Brain pericyte (primary cell): ENCODE data around the gene MARS1.

Experiments used
- DNase-seq: peaks from one replicate; pipeline ENCODE4 v3.0.0-alpha.2; 2012; ENCODE audit warnings: low read depth, low spot score

The MARS1 gene

DNA sequence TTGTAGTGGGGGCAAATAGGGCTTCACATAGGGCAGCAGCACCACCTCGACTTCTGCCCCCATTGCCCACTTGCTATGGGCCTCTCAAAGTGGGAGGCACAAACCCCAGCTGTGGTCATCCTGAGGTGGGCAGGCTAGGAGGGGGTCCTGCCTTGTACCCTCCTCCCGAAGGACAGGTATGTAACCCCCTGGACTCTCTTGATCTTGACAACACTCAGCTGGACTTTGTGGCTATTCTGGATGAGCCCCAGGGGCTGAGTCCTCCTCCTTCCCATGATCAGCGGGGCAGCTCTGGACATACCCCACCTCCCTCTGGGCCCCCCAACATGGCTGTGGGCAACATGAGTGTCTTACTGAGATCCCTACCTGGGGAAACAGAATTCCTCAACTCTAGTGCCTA, 16.2 kb upstream of the MARS1 start:
- no peak for DNase-seq

DNA sequence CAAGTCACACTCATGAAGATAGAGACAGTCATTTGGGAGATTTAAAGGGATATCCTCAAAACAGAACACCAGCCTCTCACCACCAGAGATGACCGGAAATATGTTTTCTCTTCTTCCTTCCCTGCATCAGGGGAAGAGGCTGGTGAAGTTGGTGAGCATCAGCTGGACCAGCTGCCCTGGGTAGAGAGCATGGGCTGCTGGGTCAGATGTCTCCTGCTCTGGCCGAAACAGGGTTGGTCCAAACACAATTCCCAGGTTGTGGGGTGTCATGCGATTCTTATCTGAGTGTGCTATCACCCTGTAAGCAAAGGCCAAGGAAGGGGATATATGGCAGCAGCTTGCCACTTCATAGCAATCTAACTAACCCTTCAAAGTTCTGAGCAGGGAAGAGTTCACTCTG, 15.5 kb upstream of the MARS1 start:
- no peak for DNase-seq

DNA sequence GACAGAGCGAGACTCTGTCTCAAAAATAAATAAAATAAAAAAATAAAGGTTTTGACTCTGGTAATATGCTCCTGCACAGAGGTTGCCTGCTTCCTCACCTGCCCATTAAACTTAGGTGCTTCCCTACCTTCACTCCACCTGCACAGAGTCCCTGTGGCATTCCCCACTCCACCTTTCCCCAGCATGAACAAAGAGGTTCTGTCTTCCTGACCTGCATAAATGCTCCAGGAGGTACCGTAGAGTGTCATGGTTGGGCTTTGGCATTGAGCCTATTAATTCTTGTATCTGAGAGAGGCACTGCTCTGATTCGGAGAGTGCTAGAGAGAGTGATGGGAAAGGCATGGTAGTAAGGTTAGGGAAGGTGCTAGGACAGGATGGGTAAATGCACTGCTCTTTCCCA, 14.5 kb upstream of the MARS1 start:
- DNase-seq, result no peak

DNA sequence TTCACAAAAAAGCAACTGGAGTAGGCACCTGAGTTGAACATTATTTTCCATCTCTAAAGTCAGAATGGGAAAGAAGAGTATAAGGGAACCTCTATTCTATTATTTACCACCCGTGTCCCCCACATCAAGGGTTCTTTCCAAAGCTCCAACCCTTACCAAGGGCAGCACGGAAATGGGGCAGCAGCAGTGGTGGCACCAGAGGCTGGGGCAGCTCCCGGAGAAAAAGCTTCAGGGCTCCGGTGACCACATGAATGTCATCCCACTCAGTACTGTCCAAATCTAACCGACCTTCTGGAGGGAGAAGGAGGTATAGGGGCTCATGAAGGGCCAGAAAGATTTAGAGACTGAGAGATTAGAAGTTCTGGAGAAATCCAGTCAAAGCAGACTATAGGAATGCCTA, 14.0 kb upstream of the MARS1 start:
- DNase-seq, result no peak

DNA sequence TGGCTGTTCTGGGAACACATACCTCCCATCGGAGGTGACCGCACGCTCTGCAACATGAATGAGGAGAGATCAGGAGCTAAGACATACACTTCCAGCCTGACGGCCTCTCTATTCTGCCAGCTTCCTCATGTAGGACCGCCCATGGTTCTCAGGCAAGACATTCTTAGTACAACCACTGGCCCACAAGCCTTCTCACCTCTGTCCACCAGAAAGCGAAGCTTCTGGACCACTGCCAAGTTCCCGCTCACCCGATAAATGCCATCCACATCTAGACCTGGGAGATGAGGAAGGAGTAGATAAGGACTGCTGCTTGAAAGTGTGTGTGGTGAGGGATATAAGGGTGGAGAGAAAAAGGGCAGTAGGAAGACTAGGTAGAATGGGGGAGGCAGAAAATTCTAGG, 13.4 kb upstream of the MARS1 start:
- DNase-seq, result no peak

DNA sequence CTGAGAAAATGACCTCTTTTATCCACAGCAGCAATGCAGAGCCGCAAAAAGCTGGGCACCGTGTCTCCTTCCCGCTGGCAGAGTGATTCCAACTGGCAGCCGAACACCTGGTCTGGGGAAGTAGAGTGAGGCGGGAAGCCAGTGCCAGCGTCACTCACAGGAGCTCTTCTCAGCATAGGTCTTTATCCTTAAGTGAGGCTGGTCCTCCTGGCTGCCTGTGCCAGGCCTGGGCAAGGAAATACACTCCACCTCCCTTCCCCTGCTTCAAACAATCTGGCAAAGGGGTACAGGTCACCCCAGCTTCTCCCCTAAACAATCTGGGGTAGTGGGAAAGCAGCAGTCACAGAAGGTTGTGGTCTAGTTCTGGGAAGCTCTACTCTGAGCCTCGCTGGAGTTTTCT, 13.0 kb upstream of the MARS1 start:
- DNase-seq, result no peak

DNA sequence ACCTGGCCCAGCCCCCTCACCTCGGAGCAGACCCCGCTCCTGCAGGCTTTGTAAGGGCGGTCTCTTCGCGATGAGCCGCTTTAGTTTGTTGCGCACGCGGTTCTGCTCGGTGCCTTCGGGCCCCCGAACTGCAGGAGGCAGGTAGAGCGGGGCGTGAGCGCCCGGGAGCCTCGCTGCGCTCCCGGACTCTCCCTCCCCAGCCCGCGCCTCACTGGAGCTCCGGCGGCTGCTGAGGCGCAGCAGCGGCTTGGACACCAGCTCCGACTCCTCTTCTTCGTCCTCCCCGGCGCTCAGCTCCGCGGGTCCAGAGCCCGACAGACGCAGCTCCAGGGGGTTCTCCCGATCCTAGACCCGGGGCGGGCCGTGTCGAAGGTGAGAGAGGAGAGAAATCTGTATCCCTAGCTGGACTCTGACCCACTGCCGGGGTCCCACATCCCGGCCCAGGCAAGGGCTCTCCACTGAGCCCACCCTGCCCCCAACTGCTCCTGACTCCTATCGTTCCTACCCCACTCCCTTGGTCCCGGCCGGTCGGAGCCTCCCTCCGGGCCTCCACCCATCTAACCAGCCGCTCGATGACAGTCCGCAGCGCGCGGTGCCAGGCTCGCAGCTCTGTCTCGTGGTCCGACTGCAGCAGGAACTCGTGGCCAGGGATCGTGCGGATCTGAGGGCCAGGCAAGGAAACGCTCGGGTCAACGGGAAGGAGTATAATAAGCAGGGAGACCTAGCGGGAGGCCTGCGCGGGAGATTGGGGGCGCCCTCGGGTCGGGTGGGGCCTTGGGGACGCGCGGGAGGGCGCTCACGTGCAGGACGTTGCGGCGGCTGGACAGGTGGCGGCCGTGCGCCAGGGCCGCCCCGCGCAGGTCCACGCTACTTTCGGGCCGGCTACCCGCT, 12.4 kb upstream of the MARS1 start:
- no peak for DNase-seq

DNA sequence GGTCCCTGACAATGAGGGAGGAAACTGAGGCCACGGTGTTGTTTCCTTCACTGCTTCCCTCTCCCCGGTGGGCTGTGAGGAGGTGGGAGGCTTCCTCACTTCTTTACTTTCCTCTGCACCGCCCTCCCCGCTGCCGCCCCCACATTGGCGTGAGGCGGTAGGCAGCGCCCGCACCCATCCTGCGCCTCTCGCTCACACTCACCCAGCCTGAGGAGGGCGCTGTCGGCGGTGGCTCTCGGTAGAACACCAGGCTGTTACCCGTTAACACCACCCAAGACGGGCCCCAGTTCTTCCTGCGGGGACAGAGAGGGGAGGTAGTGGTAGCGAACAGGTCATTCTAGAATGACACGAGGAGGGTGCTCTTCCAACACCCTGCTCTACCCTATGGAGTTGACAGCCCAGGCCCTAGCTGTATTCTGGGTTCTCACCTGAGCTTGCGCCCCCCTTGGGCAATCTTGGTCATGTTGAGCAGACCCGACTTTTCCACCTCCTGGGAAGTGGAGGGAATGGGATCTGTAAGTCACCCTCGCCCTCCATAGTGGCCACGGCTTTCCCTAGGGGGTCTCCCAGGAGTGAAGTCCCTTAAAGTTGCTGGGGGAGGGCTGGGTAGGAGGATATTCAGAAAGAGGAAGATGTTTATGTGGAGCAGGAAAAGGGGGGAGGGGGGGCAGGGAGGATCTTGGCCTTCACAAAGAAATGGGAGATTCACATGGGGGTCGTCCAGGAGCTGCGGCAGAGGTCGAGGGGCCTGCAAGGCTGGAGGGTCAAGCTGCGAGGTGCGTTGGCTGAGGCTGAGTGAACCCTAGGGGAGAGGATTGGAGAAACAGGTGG, 11.5 kb upstream of the MARS1 start:
- no peak for DNase-seq

DNA sequence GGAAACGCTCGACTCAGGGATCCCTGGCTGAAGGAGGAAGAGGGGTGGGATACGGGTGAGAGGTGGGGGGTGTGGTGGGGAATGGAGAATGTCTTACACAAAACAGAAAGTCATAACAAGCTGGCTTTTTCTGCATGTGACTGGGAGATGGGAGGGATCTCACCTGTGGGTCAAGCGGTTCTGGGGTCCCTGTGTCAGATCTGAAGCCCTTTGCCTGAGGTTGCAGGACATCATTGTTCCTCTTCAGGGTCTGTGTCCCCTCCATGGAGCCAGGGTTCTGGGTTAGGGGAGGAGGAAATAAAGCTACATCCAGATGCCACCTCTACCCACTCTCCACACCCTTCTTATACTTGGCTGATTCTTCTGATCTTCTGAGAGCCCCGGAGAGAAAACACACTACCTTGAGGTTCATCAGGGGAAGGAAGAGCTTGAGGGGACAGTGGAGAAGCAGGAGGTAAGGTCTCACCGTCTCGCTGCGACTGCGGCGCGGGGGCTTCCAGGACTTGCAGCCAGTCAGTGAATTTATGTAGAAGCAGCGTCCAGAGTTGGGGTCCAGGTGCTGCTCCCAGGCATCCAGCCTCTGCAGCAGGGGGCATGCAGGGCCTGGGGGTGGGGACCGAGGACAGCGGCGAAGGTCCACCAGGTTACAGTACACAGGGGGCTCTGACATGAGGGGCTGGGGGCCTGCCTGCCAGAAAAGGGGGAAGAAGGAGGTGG, 10.7 kb upstream of the MARS1 start:
- DNase-seq, result no peak

DNA sequence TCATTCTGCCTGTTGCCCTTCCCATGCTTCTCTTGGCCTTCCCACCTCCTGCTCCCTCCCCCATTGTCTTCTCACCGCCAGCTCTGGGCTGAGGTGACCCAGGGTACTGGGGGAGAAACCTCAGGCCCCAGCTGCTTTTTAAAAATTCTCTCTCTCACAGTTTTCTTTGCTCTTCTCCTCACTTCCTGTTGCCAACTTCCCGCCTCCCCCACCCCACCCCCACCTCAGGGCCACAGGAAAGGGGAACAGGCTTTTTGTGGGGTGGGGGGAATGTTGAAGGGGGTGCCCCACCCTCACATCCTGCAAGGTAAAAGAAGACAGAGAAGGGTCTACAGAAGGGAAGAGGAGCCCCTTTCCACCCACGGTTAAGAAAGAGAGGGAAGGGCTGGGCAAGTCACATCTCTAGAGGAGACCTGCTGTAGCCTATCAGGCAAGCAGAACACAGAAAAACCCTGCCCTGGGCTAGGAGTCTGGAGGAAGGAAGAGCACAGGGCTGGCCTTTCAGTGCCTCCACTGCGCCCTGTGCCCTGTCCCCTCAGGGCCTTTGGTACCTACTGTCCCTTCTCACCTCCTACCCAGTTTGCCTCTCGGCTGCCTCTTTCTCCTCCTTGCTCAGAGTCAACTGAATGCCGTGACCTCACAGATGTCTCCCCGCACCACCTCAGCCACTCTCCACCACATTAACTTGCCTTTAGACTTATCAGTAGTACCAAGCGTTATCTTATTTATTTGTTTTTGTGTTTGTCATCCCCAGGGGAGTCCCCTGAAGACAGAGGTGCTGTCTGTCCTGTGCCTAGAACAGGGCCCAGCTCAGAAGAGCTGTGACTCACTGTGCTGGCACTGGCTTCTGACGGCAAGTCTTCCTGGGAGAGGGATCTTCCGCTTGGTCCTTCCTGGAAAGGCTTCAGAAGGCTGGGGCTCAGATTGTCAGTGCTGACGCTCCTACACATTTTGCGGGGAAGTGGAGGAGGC, 9.9 kb upstream of the MARS1 start:
- DNase-seq, result no peak

DNA sequence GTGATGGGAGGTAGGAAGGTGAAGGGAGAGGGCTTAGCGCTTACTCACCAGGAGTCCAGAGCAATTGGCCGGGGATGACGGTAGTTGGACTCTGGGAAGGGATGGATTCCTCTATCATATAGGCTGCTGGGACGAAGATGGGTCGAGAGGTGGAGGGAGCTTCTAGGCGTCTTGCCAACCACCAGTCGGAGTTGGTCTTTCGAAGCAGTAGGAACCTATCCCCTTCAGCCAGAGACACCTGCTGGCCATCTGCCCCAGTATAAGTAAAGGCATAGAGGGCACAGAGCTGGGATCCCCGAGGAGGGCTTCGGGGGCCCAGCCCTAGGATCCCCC, 8.9 kb upstream of the MARS1 start:
- no peak for DNase-seq

DNA sequence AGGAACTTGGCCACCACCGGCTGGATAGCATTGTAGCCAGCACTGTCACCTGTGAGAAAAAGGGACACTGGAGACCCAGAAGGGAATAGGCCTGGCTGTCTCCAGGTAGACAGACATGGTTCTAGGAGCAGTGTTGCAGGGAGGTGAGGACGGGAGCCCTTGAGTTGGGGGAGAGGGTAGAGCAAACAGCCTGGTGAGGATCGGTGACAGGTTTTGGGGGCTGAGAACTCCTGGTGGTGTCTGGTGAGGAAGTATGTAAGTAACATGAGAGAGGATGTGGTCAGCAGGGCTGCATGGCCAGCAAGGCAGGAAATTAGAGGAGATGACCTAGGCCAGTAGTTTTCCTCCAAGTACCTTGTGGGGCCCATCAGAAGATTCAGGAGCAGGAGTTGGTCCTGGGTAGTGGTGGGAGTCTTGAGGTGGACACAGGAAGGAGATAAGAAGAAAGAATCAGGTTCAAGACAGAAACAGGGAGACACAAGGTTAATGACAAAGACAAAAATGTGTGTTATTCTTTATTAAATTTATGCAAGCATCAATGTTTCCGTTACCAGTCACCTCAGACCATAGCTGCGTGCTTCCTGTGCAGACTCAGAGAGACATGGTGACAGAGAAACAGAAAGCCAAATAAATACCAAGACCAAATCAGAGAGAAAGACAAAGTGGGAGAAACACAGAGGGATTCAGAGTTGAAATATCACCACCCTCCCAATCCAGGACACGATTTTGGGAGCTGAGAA, 8.3 kb upstream of the MARS1 start, which contains the start of gene ARHGAP9:
ARHGAP9 (minus strand) TSS at position 491 of the 740 bp plus-strand sequence; CDS start at position 31, 460 bp downstream.
- DNase-seq, result no peak

DNA sequence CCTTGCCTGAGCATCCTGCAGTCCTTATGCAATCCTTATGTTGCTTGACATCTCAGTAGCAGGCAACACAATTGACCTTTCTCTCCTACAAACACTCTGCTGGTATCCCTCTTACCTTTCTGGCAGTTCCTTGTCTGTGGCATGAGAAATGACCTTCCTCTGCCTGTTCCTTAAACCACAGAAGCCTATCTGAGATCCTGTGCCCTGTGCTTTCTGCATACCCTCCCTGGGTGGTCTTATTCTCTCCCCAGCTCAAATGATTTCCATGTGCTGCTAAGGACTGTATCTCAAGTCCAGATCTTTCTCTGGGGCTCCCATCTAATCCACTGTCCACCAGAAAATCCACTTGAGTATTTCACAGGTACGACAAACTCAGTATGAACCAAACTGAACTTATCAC, 6.2 kb upstream of the MARS1 start:
- no peak for DNase-seq

DNA sequence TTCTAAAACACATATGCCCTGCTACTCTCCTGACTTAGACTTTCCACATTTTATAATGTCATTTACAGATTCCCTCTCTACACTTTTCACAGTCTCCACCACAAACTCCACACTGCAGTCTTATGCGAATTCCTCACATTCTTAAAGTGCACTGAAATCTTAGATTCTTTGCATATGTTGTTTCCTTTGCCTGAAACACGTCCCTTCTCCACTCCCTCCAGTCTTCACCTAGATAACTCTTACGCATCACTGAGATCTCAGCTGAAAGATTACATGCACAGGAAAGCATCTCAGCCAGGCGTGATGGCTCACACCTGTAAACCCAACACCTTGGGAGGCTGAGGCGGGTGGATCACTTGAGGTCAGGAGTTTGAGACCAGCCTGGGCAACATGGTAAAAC, 4.4 kb upstream of the MARS1 start:
- no peak for DNase-seq

DNA sequence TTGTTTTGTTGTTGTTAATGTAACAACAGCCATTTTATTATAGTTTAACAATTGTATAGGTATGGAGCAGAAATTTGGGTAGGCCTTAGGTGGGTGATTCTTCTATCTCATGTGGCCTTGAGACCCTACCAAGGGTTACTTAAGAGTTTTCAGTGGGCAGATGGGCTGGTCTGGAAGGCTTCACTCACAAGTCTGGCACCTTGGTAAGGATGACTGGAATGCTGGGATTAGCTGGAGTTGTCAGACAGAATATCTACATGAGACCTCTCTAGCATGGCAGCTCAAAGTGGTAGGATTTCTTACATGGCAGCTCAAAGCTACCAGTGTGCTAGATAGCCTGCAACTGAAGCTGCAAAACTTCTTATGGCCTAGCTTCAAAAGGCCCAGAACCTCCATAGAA, 2.2 kb upstream of the MARS1 start:
- no peak for DNase-seq

DNA sequence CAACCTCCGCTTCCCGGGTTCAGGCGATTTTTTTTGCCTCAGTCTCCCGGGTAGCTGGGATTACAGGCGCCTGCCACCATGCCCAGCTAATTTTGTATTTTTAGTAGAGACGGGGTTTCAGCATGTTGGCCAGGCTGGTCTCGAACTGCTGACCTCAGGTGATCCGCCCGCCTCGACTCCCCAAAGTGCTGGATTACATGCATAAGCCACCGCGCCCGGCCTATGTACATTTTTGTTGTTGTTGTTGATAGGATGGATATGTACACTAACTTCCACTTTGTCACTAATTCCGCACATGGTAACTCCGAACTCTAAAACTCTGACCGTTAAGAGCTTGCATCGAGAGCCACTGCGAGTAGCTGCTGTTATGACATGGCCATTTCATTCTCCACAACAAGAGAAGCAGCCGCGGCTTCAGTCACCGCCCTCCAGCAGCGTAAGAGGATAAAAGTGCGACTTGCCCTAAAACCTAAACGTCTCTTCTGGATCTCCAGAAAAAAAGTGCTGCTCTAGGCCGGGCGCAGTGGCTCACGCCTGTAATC, 742 bp upstream of the MARS1 start:
- no peak for DNase-seq

DNA sequence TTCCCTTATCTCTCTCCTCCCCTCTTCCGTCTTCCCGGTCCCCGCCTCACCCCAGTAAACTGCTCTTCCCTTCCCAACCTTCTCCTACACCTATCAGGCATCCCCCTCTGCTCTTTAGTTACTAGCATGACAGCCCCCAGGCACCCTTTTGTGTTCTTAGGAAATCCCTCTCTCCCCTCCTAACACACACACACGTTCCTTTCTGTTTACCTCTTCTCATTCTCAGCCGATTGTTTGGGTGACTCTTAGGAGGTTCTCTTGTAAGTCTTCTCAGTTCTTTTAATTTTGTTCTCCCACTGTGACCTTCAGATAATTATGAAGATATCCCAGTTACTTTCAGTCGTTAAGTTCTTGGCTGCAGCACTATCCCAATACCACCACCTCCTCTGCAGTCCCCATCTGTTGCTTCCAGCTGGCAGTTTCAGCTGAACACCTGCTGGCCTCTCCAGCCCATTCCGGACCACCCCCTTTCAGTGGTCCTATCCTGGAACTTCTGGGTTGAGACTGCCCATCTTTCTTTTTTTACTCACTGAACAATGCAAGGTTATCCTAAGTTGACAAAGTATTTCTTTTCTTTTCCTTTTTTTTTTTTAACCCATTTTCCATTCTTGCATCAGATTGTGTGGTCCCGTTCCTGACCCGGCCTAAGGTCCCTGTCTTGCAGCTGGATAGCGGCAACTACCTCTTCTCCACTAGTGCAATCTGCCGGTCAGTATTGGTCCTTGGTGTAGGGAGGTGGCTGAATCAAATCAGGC, 711 bp downstream of the MARS1 start:
- no peak for DNase-seq

DNA sequence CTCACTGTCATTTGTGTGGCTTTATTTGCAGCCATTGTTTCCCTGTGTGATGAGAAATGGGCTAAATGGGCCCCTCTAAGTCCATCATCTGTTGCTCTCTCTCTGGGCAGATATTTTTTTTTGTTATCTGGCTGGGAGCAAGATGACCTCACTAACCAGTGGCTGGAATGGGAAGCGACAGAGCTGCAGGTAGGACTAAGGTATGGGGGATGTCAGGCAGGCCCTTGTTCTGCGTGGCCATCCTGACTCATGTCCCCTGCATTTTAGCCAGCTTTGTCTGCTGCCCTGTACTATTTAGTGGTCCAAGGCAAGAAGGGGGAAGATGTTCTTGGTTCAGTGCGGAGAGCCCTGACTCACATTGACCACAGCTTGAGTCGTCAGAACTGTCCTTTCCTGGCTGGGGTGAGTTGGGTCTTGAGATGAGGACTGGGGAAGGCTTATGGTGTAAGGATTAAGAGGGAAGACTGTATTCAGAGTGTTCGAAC, 1.3 kb downstream of the MARS1 start:
- no peak for DNase-seq

DNA sequence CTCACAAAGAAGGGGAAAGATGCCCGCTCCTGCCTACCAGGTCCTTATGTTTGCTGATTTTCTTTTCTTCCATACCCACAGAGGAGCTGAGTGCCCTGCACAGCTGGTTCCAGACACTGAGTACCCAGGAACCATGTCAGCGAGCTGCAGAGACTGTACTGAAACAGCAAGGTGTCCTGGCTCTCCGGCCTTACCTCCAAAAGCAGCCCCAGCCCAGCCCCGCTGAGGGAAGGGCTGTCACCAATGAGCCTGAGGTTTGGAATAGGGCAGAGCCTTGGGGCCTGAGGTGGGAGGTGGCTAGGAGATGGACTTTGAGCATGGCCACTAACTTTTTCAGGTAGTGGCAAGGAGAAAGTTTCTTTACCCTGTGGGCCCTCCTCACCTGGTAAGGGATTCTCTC, 2.3 kb downstream of the MARS1 start:
- DNase-seq, result no peak
